NB4 (cell line): ENCODE measurements around the gene FABP3.

Source experiments
- DNase-seq: peaks from one replicate; pipeline ENCODE4 v3.0.0; 2010; ENCODE audit warnings: low read depth
- H3K4me3 ChIP-seq: one replicate; pipeline ENCODE4 v1.5.1; 2011; ENCODE audit warnings: mild to moderate bottlenecking, low read depth, low read length, moderate library complexity
- CTCF ChIP-seq: IDR thresholded peaks from one replicate; pipeline ENCODE4 v1.5.1; 2012; ENCODE audit warnings: low read depth, low read length
- MAX ChIP-seq: IDR thresholded peaks from 2 replicates; pipeline ENCODE4 v1.6.1; 2011; ENCODE audit warnings: low read depth, low read length
- MYC ChIP-seq: IDR thresholded peaks from 2 replicates; pipeline ENCODE4 v1.6.1; 2011; ENCODE audit warnings: low read depth, low read length
- POLR2A ChIP-seq: IDR thresholded peaks from 2 replicates; pipeline ENCODE4 v1.6.1; 2011; ENCODE audit warnings: mild to moderate bottlenecking; ENCODE audit not compliant: insufficient read length; ENCODE audit errors: extremely low read depth

Gene FABP3

GRCh38 chr1:31412205-31412604, 39.3 kb upstream of the FABP3 start:
- DNase-seq = no peak
- no peak for TF ChIP-seq MYC
- no peak for TF ChIP-seq POLR2A
- TF ChIP-seq CTCF = no peak
- no peak for TF ChIP-seq MAX
- H3K4me3 ChIP-seq = no peak overlapping the region

GRCh38 chr1:31410871-31411270, 38.0 kb upstream of the FABP3 start:
- no peak overlapping the region for H3K4me3 ChIP-seq
- no peak for TF ChIP-seq POLR2A
- no peak for TF ChIP-seq MYC
- no peak for TF ChIP-seq CTCF
- no peak for TF ChIP-seq MAX
- DNase-seq = no peak

- no peak for DNase-seq
- TF ChIP-seq POLR2A = no peak
- no peak for TF ChIP-seq MAX
- TF ChIP-seq MYC = no peak
- no peak for TF ChIP-seq CTCF
- no peak overlapping the region for H3K4me3 ChIP-seq
Observed at GRCh38 chr1:31409946-31410858, 37.3 kb upstream of the FABP3 start.

DNA sequence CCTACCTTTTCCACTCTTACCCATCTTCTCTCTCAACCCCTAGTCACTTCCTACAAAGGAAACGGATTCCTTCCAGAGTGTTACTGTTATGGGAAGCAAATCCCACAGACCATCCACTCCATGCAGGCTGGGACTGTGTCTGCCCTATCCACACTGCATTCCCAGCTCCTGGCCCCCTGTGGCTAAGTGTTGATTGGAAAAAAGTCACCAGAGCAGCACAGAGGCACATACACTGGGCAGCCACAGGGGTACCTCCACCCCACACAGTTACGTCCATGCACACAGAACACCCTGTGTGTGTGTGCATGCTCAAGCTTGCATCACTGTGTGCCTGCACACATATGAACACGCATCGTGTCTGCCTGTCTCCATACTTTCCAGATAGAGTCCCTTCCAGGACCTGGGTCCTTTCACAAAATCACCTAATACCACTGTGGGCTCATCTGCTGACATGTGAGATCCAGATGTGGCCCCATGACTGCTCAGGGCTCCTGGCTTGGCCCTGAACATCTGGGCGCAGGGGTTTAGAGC, 36.0 kb upstream of the FABP3 start:
- no peak for TF ChIP-seq MAX
- TF ChIP-seq MYC = no peak
- no peak for TF ChIP-seq POLR2A
- TF ChIP-seq CTCF = no peak
- no peak for DNase-seq
- no peak overlapping the region for H3K4me3 ChIP-seq

GRCh38 chr1:31407029-31407626, 34.3 kb upstream of the FABP3 start:
- DNase-seq = no peak
- TF ChIP-seq CTCF (no peak), MYC (no peak), POLR2A (no peak), MAX (no peak)
- H3K4me3 ChIP-seq = no peak overlapping the region
